Mucosa of gallbladder (tissue), 1 donor: ENCODE data around the gene SS18L1. TPM values are rescaled to one million over a fixed set of nuclear protein-coding genes. Genes with fewer than 3 reads are reported as not detected.
"Not testable (repeated sequence)": the region's sequence is repeated elsewhere in the genome, so short reads cannot be mapped to it uniquely, and the experiment has no call there.

Experiments
- DNase-seq: peaks from one replicate; pipeline ENCODE4 v3.0.0-alpha.2; 2020; ENCODE audit warnings: low spot score
- total RNA-seq: library from RNA; stranded (reverse); gene quantifications from one replicate; pipeline ENCODE4 v1.2.1, GENCODE V29; 2021
- donor health status: DM: no; HTN: no; CAD: no.

The SS18L1 gene
- total RNA-seq, 1 donor from 2014 or later = 14.2 TPM

DNA sequence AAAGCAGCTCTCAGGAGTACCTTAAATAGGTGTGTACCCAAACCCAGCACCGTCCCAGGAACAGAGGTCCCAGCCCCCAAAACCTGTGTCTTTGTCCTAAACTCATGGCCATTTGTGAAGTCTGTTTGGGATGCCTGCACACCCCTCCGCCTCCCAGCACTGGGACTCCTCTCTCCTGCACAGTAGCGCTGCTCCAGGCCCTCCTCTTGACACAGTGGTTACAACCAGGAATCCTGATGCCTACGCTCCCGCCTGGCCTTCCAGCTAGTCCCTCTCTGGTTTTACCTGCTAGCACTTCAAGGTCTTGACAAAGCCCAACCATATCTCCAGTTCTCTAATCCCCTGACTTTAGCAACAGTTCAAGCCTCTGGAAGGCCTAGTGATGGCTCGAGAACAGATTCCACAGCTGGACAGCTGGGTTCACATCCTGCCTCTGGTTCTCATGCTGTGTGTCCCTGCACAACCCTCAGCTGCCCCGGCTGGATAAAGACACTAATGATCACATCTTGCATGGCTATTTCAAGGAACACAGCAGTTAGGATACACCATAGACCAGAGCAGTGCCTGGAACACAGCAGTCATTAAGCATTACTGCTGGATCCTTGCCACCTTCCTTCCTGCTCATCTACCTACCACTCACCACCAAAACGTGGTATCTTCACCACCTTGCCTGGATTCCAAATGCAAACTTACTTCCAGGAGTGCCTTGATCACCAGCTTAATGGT is 5.9 kb upstream of the SS18L1 start:
- no peak for DNase-seq

DNA sequence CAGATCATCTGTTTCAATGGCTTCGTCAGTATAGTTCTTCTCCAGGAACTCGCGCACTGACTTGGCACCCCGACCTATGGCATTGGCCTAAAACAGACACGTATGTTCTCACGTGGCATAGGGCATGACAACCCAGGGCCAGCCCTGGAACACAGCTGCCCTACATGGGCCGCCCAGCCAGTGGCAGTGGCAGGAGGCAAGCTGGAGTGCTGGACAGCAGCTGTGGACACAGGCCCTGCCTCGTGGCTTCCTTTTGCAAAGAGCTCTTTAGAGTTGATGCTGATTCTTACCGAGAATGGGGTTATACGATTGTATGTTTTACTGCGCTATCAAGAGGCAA is 5.4 kb upstream of the SS18L1 start:
- DNase-seq = no peak

DNA sequence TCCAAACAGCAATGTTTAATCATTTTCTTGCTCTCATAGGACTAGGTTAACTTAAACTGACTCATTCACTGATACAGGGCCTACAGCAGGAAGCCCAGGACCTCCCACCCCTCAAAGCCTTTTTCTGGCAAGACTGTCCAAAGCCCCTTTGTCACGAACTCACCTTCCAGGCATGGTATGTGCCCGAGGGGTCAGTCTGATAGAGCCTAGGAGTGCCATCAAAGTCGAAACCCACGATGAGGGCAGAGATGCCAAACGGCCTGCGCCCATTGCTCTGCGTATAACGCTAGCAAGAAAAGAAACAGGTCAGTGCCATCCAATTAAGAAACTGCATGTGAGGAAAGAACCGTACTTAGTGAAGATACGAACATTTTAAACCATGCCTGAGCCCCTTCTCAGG is 4.7 kb upstream of the SS18L1 start:
- no peak for DNase-seq

DNA sequence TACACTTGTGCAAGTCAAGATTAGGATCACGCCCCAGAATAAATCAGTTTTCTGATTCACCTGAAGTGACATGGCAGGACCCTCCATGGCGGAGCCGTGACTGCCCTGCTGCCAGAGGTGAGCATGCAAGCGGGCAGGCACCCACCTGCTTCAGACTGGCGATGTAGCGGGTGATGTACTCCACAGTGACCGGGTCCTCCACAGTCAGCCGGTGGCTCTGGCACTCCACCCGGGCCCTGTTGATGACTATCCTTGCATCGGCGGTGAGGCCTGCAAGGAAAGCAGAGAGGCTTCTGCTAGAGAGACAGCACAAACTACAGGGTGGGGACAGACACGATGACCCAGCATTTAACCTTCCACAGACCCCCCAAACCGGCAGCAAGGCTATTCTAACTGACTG is 3.9 kb upstream of the SS18L1 start:
- no peak for DNase-seq

DNA sequence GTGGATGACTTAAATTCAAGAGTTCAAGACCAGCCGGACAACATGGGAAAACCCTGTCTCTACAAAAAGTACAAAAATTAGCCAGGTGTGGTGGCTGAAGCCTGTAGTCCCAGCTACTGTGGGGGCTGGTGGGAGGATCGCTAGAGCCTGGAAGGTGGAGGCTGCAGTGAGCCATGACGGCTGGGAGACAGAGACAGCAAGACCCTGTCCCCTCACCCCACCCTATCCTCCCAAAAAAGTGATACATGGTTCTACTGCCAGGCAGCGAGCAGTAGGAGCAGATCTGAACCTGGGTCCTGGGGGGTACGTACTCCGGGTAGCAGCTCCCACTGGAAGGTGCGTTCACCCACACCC is 2.5 kb upstream of the SS18L1 start:
- DNase-seq = no peak

DNA sequence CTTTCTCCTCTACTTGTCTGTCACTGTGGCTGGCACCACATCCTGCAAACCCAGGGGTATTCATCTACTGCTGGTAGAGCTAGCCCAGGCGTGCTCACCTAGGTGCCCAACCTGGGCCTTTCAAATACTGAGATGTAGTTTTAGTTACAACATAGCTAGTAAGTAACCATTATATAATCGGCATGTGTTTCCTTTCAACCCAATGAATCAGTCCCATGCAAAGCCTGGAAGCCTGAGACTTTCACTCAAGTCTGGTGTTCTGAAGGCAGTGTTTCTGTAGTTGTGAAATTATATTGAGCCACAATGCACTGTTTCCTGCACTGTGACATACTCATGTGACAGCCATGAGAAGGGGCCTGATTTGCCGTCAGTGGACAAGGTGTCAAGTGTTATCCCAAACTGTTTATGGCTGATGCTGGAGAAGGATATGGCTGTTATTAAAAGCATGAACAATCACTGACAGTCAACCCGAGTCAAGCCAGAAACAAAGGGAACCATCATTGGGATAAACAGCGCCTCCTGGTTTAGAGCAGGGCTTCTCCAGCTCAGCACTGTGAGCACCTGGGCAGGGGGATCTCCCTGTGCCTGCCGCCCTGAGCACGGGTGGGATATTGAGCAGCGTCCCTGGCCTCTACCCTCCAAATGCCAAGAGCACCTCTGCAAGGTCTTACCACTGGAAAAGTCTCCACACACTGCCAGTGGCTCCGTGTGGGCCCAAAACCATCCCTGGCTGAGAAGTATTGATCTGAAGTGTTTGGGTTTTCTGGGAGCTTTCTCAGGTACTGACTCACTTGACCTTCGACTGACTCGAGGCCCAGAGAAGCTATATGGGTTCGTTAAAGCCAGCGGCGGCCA is 1.9 kb upstream of the SS18L1 start:
- DNase-seq = peak; percentile 18

DNA sequence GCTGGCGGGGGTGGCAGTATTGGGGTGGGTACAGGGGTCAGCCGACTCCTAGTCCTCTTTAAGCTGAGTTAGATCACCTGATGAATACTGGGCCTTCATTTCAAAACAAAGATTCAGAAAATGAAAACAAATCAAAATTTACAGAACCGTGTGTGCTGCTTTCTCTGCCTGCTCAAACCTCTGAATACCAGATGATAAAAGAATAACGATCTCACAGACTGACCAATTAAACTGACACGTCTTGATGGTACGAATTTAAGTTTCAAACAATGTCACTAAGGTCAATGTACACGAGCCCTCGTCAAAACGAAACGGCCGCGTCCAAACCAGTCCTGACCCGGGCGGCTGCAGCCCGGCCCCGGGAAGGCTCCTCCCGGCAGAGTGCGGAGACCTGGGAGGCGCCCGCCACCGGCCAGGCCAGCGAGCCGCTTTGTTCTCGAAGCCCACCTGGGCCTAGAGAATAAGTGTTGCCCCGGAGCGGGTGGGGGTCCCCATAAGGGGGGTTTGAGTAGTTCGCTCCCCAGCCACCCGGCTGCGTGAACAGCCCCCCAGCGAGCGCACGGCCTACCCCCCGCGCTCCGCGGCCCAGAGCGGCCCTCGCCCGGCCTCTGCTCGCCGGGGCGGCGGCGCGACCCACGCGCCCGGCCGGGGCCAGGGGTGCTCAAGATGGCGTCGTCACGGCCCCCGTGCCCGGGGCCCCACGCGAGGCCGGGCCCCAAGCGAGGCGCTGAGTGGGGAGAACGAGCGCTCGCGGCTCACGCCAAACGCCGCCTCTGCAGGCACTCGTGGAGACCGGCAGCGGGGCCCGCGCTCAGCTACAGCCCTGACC is 1.1 kb upstream of the SS18L1 start:
- no peak for DNase-seq

DNA sequence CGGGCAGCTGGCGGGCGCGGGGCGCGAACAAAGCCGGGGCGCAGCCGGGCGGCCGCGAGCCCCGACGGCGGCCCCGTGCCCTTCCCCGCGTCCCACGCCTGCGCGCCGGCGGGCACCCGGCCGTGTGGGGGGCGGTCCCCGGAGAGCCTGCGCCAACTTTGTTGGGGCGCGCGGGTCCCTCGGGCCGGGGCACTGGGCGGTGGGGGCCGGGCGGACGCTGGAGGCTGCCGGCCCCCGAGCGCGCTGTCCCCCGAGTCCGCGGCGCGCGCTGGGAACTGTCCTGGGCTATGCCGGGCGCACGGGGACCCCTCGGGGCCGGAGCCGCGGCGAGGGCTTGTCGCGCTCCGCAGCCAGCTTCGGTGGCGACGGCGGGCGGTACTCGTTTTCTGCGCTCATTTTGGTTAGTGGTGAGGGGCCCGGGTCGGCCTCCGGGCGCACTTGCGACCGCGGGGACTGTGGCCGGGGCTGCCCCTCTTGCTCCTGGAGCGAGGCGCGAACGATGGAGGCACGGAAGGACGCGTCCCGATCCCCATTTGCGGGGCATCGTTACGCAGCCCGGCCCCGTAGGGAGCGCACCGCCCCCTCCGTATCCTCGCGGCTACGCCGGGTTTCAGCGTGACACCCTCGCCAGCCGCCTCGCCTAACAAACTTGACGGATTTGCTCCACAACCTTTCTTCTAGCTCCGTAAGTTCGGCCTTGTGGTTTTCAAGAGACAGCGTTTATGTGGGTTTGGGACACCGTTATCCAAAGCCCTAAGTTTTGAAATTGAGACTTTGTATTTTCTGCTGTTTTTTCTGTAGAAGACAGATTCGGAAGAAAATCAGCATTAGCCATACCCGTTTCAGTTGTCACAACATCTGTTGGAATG is 622 bp downstream of the SS18L1 start:
- peak; percentile 27 for DNase-seq

DNA sequence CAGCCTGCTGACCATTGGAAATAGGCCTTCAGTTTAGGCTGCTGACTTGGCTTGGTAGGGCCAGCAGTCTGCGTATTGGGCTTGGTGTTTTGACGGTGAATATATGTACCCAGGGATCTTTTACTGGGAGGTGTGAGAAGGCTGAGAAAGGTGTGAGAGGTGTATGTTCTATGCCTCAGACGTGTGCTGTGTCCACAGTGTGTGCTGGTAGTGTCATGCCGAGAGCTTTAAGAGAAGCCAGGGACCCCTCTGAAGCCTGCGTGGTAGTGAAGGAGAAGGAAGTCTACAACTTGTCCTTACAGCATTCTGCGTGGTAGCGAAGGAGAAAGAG is 2.1 kb downstream of the SS18L1 start:
- no peak for DNase-seq

DNA sequence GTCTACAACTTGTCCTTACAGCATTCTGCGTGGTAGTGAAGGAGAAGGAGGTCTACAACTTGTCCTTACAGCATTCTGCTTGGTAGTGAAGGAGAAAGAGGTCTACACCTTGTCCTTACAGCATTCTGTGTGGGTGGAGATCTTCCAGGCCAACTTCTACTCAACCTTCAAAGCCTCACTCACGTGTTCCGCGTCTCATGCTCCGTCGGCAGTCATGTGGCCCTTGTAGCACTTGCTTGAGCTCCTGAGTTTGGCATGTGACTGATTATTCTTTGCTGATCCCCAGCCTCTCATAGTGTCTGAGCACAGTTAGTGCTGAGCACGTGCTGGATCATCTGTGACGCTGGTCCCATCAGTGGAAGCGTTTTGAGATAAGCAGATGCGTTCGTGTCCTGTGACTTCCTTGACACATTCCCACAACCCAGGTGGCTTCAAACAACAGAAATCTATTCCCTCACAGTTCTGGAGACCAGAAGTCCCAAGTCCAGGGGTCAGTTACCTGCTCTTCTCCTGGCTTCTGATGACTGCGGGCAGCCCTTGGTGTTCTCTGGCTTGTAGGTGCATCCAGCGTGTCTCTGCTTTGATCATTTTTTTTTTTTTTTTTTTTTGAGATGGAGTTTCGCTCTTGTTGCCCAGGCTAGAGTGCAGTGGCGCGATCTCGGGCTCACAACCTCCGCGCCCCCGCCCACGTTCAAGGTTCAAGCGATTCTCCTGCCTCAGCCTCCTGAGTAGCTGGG is 2.6 kb downstream of the SS18L1 start:
- no peak for DNase-seq

DNA sequence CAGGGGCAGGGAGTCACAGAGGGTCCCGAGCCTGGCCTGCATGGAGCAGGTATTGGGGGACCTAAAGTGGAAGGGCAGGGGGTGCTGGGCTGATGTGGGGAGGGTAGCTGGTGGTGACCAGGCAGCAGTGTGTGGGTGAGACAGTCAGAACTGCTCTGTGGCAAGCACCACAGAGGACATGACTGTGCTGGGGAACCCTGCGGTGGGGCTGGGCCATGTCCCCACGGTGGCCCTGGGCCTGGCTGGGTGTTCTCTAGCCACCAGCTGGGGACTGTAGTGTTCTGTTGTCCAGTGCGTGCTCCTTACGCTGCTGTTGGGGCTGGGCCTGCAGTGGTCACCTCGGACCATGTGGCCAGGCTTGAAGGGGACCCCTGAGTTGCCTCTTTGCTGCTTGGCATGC is 3.6 kb downstream of the SS18L1 start:
- DNase-seq = no peak

DNA sequence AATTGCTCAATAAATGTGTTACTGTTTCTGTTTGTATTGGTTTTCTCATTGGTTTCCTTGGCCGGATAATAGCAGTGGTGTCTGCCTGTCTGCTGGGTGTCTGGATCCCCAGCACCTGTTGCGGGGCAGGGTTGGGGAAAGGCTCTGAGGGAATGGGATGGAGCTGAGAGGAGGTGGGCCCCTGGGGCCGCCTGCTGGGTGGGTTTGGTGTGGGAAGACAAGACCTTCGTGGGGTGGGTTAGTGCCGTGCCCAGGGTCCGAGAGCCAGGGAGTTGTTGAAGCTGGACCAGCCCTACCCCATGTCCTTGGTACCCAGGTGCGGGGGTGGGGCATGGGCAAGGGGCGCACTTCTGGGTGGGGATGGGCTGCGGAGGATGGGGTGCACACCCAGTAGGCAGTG is 4.0 kb downstream of the SS18L1 start:
- no peak for DNase-seq

DNA sequence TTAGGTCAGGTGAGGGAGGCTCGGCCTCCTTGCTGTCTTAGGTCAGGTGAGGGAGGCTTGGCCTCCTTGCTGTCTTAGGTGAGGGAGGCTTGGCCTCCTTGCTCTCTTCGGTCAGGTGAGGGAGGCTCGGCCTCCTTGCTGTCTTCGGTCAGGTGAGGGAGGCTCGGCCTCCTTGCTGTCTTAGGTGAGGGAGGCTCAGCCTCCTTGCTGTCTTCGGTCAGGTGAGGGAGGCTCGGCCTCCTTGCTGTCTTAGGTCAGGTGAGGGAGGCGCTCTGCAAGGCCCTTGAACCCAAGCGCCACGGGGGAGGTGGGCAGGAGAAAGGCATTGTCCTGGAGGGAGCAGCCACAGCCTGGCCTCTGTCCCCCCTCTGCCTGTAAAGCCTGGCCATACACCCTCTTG is 4.8 kb downstream of the SS18L1 start:
- not testable (repeated sequence) for DNase-seq

DNA sequence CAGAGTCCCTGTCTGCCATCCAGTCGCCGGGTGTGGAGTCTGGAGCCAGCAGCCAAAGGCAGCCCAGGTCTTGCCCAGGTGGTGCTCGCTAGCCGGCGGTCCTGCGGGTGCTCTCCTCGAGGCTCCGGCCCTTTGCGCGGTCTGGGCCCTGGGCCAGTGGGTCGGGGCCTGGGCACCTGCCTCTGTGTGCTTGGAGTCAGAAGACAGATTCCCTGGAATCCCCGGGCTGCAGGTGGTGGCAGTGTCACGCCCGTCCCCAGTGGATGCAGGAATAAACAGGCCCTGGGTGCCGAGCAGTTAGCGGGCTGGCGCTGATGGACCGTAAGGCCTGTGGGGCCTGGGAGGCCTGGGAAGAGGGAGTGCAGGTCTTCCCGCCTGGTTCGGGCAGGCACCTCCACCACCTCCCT is 5.3 kb downstream of the SS18L1 start:
- no peak for DNase-seq

DNA sequence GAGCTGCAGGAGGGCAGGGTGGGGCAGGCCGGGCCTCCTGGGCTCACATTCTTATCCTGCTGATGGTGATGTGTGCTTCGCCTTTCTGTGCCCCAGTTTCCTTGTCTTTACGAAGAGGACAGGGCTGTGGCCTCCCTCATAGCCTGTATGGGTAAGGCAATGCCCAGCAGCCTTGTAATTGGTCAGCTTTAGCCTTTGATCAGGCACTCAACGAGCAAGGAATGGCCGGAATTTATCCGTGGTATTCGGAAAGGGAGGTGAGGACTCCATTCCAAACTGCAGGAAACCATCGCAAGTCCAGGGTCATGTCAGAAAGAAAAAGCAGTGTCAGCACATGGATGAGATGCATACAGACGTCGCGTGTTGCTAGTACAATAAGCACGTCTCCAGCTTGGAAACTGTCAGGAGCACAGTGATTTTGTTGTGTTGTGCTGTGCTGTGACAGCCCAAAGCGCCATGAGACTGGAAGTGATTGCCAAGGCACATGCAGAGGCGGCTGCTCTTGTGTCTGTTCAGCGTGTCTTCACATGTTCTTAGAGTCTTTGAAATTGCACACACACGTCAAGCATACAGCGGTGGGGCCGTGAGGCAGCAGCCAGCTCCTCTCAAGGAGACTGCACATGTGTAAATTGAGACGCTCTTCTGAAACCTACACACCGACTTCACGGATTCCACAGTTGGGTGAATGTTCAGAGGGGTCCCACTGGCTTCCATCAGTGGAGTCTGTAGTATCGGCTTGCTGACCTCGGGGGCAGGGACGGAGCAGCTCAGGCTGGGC is 6.2 kb downstream of the SS18L1 start:
- no peak for DNase-seq

DNA sequence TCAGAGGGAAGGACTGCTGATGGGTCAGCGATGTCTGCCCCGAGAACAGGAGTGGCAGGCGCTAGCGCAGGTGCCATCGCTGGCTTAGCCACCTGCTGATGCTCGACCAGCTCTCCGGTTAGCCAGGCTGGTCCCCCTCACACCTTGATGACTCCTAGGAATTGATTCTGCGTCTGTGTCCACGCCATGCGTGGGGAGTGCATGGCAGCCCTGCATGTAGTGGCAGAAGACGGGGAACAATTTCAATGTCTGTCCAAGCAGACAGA is 6.7 kb downstream of the SS18L1 start:
- DNase-seq = no peak

DNA sequence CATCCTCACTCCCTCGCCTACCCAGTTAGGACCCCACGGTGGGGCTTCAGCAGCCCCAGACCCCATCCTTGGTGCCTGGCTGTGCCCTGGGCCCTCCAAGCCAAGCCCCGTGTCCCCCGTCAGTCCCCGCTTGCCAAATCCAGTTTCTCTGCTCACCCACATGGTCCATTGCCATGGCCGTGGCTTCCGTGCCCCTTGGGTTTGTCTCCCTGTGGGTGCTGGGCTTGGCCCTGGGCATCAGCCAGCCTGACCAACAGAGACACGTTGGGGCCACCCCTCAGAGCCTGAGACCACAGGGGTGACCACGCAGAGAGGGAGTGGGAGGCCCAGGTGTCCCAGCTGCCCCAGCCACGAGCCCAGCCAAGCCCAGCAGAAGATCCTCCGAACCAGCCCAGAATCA is 7.7 kb downstream of the SS18L1 start:
- DNase-seq = no peak

DNA sequence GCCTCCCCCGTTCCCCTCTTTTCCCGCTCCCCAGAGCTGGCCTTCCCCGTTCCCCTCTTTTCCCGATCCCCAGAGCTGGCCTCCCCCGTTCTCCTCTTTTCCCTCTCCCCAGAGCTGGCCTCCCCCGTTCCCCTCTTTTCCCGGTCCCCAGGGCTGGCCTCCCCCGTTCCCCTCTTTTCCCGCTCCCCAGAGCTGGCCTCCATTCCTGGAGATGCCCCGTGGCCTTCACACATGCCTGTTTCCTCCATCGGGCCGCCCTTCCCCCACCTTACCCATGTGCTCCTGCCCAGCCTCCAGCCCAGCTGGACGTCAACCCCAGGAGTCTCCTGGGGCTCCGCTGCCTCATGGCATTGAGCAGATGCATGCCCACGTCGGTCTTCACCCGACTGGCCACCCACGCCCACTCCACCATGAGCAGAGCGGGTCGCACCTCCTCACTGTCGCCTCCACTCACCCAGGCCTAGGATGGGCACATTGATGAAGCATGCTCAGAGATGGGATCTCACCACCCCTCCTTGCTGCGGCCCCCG is 8.3 kb downstream of the SS18L1 start:
- DNase-seq = no peak

DNA sequence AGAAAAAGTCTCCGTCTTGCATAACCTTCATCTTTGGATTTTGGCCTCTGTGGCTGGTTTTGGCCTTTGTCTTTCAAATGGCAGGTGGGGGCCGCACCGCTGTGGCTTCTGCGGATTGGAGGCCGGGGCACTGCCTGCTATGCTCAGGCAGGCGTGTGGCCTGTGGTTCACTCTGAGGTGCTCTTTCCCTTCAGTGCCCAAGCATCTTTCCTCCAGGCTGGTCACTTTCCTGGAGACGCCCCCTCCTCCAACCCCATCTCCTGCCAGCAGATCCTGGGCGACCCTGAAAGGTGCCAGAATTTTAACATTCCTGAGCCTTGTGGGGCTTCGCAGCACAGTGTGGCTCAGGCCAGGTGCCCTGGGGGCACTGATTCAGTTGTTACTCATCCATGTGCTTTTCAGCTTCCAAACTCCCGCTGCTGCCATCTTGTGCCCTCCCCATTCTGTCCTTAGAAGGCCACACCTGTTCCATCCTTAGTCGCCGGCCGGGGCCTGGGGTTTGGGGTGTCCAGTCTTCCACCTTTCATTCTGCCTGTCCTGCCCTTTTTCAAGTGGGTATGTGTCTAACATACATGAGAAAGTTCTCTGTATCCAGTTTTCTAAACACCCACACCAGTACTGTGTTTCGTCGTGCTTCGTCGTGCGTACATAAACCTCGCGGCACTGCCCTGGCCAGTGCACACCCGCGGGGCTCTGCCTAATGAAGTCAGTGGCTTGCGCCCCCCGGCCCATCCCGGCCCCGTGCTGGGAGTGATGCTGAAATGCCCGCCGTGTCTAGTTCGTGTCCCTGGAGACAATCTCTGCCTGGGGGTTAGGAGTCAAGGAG is 12.1 kb downstream of the SS18L1 start:
- DNase-seq = no peak

DNA sequence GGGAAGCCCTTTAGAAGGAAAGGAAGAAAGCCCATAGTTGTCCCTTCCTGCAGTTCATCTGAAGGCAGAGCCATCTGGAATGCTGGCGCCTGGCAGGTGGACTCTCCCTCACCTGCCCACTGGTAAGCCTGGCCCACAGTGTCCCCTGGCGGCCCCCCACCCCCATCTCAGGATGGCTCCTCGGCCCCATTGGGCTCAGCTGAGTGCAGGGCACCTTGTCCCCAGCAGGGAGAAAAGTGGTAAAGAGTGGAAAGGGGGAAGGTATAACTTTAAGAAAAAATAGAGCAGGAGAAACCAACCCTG is 12.6 kb downstream of the SS18L1 start:
- no peak for DNase-seq
